CD4-positive, CD25-positive, alpha-beta regulatory T cell (primary cell): ENCODE data around the gene ATG4B. TPM values are rescaled to one million over a fixed set of nuclear protein-coding genes. Genes with fewer than 3 reads are reported as not detected.

ENCODE experiments used
- ATAC-seq, 2 donors: fragments of 150-1000 bp; cut with Tn5 transposase; one replicate each; pipeline ENCODE4 v1.10.0; 2021; ENCODE audit warnings: low read depth in 2 of 2, moderate number of reproducible peaks in 2 of 2, moderate library complexity in 1 of 2
- DNase-seq, 3 donors: peaks; one replicate each; pipeline versions ENCODE4 v3.0.0 to v3.0.0-alpha.2; 2012 to 2022; ENCODE audit warnings: mixed read lengths in 1 of 3
- H3K27ac ChIP-seq: one replicate; pipeline ENCODE4 v1.7.0; 2013; ENCODE audit warnings: mild to moderate bottlenecking, low read length; ENCODE audit not compliant: insufficient read depth, poor library complexity, severe bottlenecking
- H3K27me3 ChIP-seq: one replicate; pipeline ENCODE4 v1.7.0; 2013; ENCODE audit warnings: low read length; ENCODE audit not compliant: control insufficient read depth, insufficient read depth
- H3K36me3 ChIP-seq: one replicate; pipeline ENCODE4 v1.7.0; 2013; ENCODE audit warnings: mild to moderate bottlenecking, low read length, moderate library complexity; ENCODE audit not compliant: control insufficient read depth, insufficient read depth
- H3K4me1 ChIP-seq: 2 replicates; pipeline ENCODE4 v1.7.0; 2013; ENCODE audit warnings: mild to moderate bottlenecking, low read length; ENCODE audit not compliant: insufficient read depth, control insufficient read depth, poor library complexity, severe bottlenecking
- H3K4me3 ChIP-seq: one replicate; pipeline ENCODE4 v1.7.0; 2013; ENCODE audit warnings: low read depth, mild to moderate bottlenecking, low read length, moderate library complexity
- H3K9me3 ChIP-seq, 2 experiments: 1 replicate in 1 of 2; 2 replicates in 1 of 2; pipeline ENCODE4 v1.7.0; 2013; ENCODE audit warnings: low read length in 2 of 2, mild to moderate bottlenecking in 1 of 2, moderate library complexity in 1 of 2; ENCODE audit not compliant: control insufficient read depth in 2 of 2
- H3K27ac Mint-ChIP-seq, 3 donors: one replicate each; pipeline ENCODE4 v1.8.0; 2020 to 2022; ENCODE audit warnings: mild to moderate bottlenecking in 3 of 3, mixed read lengths in 3 of 3, moderate library complexity in 2 of 3
- H3K27me3 Mint-ChIP-seq: one replicate; pipeline ENCODE4 v1.8.0; 2022; ENCODE audit warnings: mild to moderate bottlenecking, mixed read lengths
- H3K36me3 Mint-ChIP-seq: one replicate; pipeline ENCODE4 v1.8.0; 2020; ENCODE audit warnings: mixed read lengths
- H3K4me1 Mint-ChIP-seq, 4 donors: one replicate each; pipeline ENCODE4 v1.8.0; 2020 to 2022; ENCODE audit warnings: mixed read lengths in 4 of 4, mild to moderate bottlenecking in 1 of 4
- H3K4me3 Mint-ChIP-seq, 4 donors: one replicate each; pipeline ENCODE4 v1.8.0; 2020 to 2022; ENCODE audit warnings: mild to moderate bottlenecking in 4 of 4, mixed read lengths in 4 of 4, moderate library complexity in 3 of 4
- H3K9me3 Mint-ChIP-seq, 7 donors: one replicate each; pipeline ENCODE4 v1.8.0; 2020 to 2022; ENCODE audit warnings: mixed read lengths in 7 of 7, mild to moderate bottlenecking in 3 of 7, moderate library complexity in 2 of 7
- polyA plus RNA-seq, 4 donors: library from polyadenylated mRNA; unstranded; fragments of 300-500 nt; fragmentation: Illumina TruSeq; gene quantifications; one replicate each; pipeline ENCODE4 v1.2.3, GENCODE V29; 2021
- total RNA-seq: library from RNA; stranded (reverse); gene quantifications from one replicate; pipeline ENCODE4 v1.2.3, GENCODE V29; 2022

Gene ATG4B
- total and polyA plus RNA-seq, 5 donors from 2014 or later: 43.7 to 158 (median 56.8) TPM

DNA sequence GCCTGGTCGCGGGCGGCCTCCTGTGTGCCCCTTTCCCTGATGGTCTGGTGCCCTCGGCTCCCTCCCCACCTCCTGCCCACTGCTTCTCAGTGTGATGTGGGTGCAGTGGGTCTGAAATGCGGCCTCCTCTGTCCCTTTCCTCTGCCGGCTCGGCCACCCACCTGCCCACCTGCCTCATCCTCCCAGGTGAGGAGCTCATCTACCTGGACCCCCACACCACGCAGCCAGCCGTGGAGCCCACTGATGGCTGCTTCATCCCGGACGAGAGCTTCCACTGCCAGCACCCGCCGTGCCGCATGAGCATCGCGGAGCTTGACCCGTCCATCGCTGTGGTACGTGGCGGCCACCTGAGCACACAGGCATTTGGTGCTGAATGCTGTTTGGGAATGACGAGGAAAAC is 30.9 kb downstream of the ATG4B start:
- Mint-ChIP-seq H3K36me3 (peaks cover 6% of the 10 kb centered on the region), H3K9me3 (no peaks in the 10 kb centered on the region), H3K4me1 (peaks cover 0 to 8% (median under 1%) of the 10 kb centered on the region in 4 donors), H3K27ac (no peak overlapping the region), H3K27me3 (no peaks in the 10 kb centered on the region), H3K4me3 (no peak overlapping the region)
- no peak for ATAC-seq
- DNase-seq: no peak
- Histone ChIP-seq H3K4me1 (no peaks in the 10 kb centered on the region), H3K4me3 (no peak overlapping the region), H3K36me3 (peaks cover 25% of the 10 kb centered on the region), H3K27ac (no peak overlapping the region), H3K9me3 (no peaks in the 10 kb centered on the region), H3K27me3 (no peaks in the 10 kb centered on the region)

DNA sequence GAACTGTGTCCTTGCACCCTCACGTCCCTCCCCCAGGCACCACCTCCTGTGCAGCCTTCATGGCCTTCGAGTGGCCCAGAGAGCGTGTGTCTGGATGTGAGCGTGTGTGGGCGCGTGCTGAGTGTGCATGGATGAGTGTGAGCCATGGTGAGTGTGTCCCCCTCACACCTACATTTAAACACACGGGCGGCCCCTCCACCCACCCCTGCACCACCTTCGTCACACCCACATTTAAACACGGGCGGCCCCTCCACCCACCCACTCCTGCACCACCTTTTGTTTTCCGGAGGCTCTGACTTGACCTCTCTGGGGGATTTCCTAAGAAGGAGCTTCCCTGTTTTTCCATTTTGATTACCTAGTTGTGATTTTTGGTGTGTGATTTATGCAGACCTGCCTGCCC is 31.3 kb downstream of the ATG4B start:
- no peak overlapping the region for H3K4me3 ChIP-seq
- Mint-ChIP-seq H3K4me3 (no peak overlapping the region), H3K27ac (no peak overlapping the region), H3K27me3 (no peaks in the 10 kb centered on the region), H3K4me1 (peaks cover 0 to 8% (median 2%) of the 10 kb centered on the region in 4 donors), H3K36me3 (peaks cover 6% of the 10 kb centered on the region), H3K9me3 (no peaks in the 10 kb centered on the region)
- H3K36me3 ChIP-seq: peaks cover 25% of the 10 kb centered on the region
- ATAC-seq (no peak), DNase-seq (no peak)
- H3K27ac ChIP-seq: no peak overlapping the region
- H3K27me3 ChIP-seq: no peaks in the 10 kb centered on the region
- H3K4me1 ChIP-seq: no peaks in the 10 kb centered on the region
- no peaks in the 10 kb centered on the region for H3K9me3 ChIP-seq

DNA sequence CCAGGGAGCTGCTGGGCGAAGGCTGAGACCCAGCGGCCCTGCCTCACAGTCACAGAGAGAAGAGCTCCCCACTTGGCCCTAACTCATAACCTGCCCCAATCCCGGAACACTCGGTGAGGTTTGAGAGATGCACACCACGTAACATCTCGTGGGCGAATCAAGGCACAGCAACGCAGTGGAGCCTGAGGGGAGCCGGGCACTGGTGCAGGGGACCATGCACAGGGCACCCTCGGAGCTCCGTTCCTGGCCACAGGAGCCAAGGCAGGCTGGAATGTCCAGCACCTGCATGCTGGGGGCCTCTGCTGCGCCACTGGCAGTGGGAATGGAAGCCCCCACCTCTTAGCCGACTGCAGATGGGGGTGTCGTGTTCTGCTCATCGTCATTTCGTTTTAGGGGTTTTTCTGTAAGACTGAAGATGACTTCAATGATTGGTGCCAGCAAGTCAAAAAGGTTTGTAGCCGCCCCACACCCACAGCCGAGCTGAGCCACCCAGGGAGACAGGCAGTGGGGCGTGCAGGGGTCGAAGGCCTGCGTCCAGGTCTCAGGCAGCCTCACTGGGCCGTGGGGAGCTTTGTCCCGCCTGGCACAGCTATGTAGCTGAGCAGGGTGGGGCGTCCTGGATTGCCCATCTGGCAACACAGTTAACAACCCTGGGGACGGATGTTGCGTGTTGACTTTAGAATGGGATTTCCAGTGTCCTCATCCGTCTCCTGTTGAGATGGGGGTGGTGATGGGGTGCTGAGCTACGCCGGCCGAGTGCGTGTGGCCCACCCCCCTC is 33.0 kb downstream of the ATG4B start:
- Histone ChIP-seq H3K36me3 (peaks cover 25% of the 10 kb centered on the region), H3K27me3 (no peaks in the 10 kb centered on the region), H3K9me3 (no peaks in the 10 kb centered on the region), H3K27ac (no peak overlapping the region), H3K4me3 (no peak overlapping the region), H3K4me1 (no peaks in the 10 kb centered on the region)
- DNase-seq (no peak), ATAC-seq (no peak)
- H3K36me3 Mint-ChIP-seq: peaks cover 6% of the 10 kb centered on the region
- H3K4me1 Mint-ChIP-seq: peaks cover 0 to 2% (median under 1%) of the 10 kb centered on the region in 4 donors
- no peaks in the 10 kb centered on the region for H3K27me3 Mint-ChIP-seq
- no peaks in the 10 kb centered on the region for H3K9me3 Mint-ChIP-seq
- no peak overlapping the region for H3K4me3 Mint-ChIP-seq
- no peak overlapping the region for H3K27ac Mint-ChIP-seq

DNA sequence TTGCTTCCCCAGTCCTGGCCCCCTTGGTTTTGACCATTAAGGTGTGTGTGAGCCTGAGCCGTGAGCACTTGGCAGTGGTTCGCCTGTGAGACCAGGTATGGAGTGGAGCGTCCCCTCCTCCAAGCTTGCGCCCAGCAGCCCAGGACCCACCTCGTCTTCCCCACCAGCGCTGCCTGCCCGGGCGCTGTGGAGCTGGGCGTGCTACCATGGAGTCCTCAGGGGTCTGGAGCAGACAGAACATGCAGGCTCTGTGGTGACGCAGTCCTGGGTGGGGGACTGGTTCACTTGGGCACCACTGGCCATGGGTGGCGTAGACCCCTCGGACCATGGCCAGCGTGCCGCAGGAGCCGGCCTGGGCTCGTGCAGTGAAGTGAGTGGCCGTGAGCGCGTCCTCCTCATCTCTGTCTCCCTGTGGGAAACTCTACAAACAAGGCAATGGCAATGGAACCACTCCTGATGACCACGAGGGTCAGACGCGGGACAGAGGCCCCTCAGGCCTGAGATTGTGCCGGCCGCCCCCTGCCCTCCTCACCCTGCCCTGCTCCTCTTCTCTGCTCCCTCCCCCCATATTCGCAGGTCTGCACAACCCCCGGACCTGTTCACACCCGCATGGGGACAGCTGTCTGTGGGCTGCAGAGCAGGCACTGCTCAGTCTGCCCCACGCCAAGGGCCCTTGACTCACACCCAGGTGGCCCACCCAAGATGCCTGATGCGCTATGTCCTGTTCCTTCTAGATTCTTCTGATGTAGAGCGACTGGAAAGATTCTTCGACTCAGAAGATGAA is 34.2 kb downstream of the ATG4B start:
- Histone ChIP-seq H3K36me3 (peaks cover 26% of the 10 kb centered on the region), H3K4me3 (no peak overlapping the region), H3K4me1 (no peaks in the 10 kb centered on the region), H3K27me3 (no peaks in the 10 kb centered on the region), H3K27ac (no peak overlapping the region), H3K9me3 (no peaks in the 10 kb centered on the region)
- DNase-seq (no peak), ATAC-seq (no peak)
- Mint-ChIP-seq H3K36me3 (peaks cover 3% of the 10 kb centered on the region), H3K4me3 (no peak overlapping the region), H3K4me1 (peaks cover 0 to 2% (median 0%) of the 10 kb centered on the region in 4 donors), H3K27ac (no peak overlapping the region), H3K27me3 (no peaks in the 10 kb centered on the region), H3K9me3 (no peaks in the 10 kb centered on the region)

DNA sequence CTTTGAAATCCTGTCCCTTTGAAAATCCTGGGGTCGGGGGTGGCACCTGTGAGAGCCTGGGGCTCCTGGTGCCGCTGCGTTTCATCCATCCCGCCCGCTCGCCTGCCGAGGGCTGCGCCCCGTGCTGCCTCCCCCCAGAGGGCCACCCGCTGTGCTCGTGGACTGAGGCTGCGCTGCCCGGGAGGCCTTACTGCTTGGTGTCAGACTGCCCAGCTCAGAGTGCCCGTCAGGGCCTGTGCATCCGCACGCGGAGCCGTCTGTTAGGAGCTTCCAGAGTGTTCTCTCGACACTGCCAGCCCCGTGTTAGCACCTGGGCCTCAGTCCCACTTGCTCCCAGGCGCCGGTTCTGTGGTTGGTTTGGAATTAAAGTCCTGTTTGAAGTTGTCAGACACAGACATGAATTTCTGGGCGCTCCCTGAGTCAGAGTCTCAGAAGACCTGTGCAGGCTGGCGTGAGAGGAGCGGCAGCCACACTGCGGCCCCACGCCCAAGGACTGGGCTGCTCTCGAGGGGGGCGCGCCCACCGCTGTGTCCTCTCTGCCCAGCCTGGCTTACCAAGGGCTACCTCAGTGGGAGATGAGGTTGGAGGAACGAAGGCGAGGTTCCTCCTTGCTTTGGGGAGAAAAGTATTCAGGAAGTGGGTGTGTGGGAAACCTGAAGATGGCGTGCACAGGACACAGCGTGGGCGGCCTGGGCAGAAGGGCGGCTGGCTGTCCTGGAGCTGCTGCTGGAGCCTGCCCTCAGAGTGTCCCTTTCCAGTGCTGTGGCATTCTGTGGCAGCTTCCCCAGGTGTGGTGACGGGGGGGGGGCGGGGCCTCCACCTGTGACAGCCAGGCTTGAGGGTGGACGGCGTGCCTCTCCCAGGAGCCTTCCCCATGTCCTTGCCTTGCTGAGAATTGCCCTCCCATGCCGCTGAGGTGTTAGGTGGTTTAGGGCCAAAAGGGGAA is 35.0 kb downstream of the ATG4B start:
- no peaks in the 10 kb centered on the region for H3K36me3 Mint-ChIP-seq
- no peak overlapping the region for H3K4me3 Mint-ChIP-seq
- H3K27ac Mint-ChIP-seq: no peak overlapping the region
- H3K9me3 ChIP-seq: no peaks in the 10 kb centered on the region
- no peak overlapping the region for H3K27ac ChIP-seq
- no peaks in the 10 kb centered on the region for H3K27me3 ChIP-seq
- H3K4me3 ChIP-seq: no peak overlapping the region
- no peaks in the 10 kb centered on the region for H3K27me3 Mint-ChIP-seq
- no peaks in the 10 kb centered on the region for H3K9me3 Mint-ChIP-seq
- no peaks in the 10 kb centered on the region for H3K4me1 ChIP-seq
- H3K36me3 ChIP-seq: peaks cover 27% of the 10 kb centered on the region
- DNase-seq: no peak
- peaks cover 0 to 2% (median 0%) of the 10 kb centered on the region in 4 donors for H3K4me1 Mint-ChIP-seq
- ATAC-seq: no peak

DNA sequence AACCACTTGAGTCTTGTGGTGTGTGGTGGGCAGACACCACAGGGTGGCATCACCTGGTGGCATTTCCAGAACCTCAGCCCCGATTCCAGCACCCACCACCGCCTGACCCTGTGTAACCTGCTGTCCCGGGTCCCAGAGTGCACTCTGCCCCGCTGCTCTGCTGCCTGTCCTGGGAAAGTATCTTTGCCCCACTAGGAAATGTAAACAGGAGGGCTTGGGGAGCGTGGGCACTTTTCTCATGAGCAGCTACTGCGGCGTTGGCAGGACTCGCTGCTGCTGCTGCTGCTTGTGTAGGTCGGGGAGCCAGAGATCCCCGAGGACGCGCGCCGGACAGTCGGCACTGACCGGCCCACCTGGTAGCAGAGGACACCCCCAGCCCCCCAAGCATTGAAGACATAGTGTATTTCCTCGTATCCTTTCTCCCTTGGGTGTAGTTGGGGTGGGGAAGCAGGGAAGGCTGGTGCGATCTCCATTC is 35.7 kb downstream of the ATG4B start:
- no peaks in the 10 kb centered on the region for H3K4me1 ChIP-seq
- Mint-ChIP-seq H3K9me3 (no peaks in the 10 kb centered on the region), H3K27ac (peak overlapping the region in 1 of 3 donors; percentile 67), H3K4me1 (peaks cover 0 to 2% (median 0%) of the 10 kb centered on the region in 4 donors), H3K36me3 (no peaks in the 10 kb centered on the region), H3K4me3 (peak overlapping the region in 1 of 4 donors; percentile 44), H3K27me3 (no peaks in the 10 kb centered on the region)
- DNase-seq: no peak
- no peak overlapping the region for H3K4me3 ChIP-seq
- no peak for ATAC-seq
- H3K9me3 ChIP-seq: no peaks in the 10 kb centered on the region
- H3K27me3 ChIP-seq: no peaks in the 10 kb centered on the region
- no peak overlapping the region for H3K27ac ChIP-seq
- peaks cover 28% of the 10 kb centered on the region for H3K36me3 ChIP-seq
